OCI-LY7 (cell line): ENCODE results near the gene NAPG.

ENCODE experiments used
- EZH2phosphoT487 ChIP-seq: fragments of 200-600 bp; sonication (generic); IDR thresholded peaks from 2 replicates; pipeline ENCODE4 v1.6.1; 2018; ENCODE audit warnings: low read depth, borderline replicate concordance, mild to moderate bottlenecking, mixed run types, antibody characterized with exemption, low read length, moderate library complexity, mixed read lengths
- TF ChIP-seq, protein P1 (sequence below): fragments of 200-600 bp; sonication (generic); conservative IDR thresholded peaks from 2 replicates; pipeline ENCODE4 v1.5.1; 2014; ENCODE audit warnings: mild to moderate bottlenecking, antibody characterized with exemption, low read length, moderate library complexity, mixed read lengths

DNA sequence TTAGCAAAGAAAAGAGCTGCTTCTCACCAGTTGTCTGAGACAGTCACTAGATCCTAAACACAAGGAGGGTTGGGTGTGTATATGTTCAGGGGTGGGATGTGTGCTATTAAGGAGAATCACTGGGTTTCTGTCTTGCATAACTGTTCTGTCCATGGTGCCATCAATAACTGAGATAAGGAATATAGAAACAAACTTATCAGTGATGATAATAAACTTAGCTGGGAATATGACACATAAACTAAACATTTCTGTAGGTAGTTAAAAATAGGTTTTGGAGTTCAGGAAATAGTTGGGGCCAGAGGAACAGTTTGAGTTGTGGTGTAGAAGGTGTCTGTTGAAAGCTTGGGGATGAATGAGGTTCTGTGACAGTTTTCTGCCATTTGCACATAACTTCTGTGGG lies 17.4 kb downstream of the NAPG start:
- TF ChIP-seq, protein P1, sequence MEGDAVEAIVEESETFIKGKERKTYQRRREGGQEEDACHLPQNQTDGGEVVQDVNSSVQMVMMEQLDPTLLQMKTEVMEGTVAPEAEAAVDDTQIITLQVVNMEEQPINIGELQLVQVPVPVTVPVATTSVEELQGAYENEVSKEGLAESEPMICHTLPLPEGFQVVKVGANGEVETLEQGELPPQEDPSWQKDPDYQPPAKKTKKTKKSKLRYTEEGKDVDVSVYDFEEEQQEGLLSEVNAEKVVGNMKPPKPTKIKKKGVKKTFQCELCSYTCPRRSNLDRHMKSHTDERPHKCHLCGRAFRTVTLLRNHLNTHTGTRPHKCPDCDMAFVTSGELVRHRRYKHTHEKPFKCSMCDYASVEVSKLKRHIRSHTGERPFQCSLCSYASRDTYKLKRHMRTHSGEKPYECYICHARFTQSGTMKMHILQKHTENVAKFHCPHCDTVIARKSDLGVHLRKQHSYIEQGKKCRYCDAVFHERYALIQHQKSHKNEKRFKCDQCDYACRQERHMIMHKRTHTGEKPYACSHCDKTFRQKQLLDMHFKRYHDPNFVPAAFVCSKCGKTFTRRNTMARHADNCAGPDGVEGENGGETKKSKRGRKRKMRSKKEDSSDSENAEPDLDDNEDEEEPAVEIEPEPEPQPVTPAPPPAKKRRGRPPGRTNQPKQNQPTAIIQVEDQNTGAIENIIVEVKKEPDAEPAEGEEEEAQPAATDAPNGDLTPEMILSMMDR = no peak
- no peak for TF ChIP-seq EZH2phosphoT487
